ENCODE measurements around the gene PACS2.
A peak's percentile ranks its signal among the peaks of the same experiment; 100 is the strongest.

PACS2 gene

GRCh38 chr14:105408592-105408991 is 94.0 kb downstream of the PACS2 start:
- no peak for DNase-seq (ENCODE audit: low read depth in 2 of 2)

DNA sequence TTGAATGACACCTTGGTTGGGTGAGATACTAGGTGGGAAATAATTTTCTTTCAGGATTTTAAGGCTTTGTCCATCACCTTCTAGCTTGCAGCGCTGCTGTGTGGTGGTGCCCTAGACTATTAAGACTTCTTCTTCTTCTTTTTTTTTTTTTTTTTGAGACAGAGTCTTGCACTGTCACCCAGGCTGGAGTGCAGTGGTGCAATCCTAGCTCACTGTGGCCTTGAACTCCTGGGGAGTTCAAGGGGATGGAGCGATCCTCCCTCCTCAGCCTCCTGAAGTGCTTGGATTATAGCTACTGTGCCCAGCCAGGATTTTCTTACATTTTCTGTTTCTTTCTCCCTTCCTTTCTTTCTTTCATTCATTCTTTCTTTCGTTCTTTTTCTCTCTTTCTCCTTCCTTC is 94.8 kb downstream of the PACS2 start:
- DNase-seq (ENCODE audit: low read depth in 2 of 2) = no peak

GRCh38 chr14:105410642-105411016 is 96.1 kb downstream of the PACS2 start:
- no peak for DNase-seq (ENCODE audit: low read depth in 2 of 2)

- DNase-seq (ENCODE audit: low read depth in 2 of 2) = no peak
These were observed 96.7 kb downstream of the PACS2 start for GRCh38 chr14:105411017-105411941.

GRCh38 chr14:105411985-105412770 is 97.6 kb downstream of the PACS2 start:
- no peak for DNase-seq (ENCODE audit: low read depth in 2 of 2)

- no peak for DNase-seq (ENCODE audit: low read depth in 2 of 2)
These were observed 98.4 kb downstream of the PACS2 start for GRCh38 chr14:105412771-105413543.

GRCh38 chr14:105413544-105413886 is 99.0 kb downstream of the PACS2 start:
- no peak for DNase-seq (ENCODE audit: low read depth in 2 of 2)

DNA sequence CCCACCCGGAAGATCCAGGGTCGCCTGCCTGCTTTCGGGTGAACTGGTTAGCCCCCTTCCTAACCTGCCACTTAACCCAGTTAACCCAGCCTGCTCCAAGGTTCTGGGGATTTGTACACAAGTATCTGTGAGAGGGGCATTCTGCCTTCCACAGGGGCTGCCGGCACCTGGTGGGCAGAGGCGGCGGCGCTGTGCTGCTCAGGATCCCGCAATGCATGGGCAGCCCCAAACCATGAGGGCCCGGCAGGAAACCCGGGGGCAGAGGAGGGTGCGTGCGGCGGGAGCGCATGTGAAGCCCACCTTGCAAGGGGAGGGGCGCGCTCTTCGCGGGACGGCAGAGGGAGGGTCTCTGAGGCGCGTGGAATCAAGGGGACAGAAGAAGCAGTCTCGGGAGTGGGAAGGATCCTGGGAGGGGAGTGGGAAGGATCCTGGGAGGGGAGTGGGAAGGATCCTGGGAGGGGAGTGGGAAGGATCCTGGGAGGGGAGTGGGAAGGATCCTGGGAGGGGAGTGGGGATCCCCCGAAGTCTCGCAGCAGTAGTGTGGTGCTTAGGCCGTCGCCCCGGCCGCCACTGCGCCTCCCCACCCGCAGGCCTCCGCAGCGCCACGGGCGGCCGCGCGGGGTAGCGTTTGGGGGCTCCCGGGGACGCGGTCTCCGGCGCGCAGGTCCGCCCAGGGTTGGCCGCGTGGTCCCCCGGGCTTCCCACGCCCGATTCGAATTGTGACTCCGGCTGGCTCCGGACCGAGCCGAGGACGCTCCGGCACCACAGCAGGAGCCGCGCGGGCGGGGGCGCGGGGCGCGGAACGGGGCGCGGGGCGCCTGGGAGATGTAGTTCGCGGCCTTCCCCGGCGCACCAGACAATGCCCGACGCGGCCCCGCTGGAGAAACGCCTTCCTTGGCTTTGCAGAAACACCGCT is 100.2 kb downstream of the PACS2 start:
- peak; percentile 57 to 59 for DNase-seq (ENCODE audit: low read depth in 2 of 2)

DNA sequence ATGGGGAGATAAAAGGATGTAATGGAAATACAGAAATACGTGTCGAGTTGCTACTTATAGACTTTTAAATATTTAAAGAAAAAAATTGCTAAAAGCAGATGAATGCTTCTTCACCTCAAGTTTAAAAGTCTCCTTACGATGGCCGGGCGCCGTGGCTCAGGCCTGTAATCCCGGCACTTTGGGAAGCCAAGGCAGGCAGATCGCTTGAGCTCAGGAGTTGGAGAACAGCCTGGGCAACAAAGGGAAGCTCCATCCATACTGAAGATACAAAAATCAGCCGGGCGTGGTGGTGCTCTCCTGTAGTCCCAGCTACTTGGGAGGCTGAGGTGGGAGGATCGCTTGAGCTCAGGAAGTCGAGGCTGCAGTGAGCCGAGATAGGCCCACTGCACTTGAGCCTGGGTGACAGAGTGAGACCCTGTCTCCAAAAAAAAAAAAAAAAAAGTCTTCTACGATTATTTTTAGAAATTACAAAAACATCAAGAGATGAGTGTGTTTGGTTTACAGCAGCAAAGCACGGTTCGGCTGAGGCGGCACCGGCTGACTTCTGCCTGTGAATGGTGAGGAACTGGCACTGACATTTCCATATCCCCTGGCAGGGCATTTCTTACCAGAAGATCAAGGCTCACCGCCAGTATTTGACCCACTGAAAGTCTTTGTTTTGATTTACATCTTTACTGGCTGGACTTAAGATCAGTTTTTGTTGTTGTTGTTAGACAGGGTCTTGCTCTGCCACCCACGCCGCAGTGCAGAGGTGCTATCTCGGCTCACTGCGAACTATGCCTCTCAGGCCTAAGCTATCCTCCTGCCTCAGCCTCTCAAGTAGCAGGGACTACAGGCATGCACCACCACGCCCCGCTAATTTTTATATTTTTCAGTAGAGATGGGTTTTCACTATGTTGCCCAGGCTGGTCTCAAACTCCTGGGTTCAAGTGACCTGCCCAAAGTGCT is 101.2 kb downstream of the PACS2 start:
- no peak for DNase-seq (ENCODE audit: low read depth in 2 of 2)

DNA sequence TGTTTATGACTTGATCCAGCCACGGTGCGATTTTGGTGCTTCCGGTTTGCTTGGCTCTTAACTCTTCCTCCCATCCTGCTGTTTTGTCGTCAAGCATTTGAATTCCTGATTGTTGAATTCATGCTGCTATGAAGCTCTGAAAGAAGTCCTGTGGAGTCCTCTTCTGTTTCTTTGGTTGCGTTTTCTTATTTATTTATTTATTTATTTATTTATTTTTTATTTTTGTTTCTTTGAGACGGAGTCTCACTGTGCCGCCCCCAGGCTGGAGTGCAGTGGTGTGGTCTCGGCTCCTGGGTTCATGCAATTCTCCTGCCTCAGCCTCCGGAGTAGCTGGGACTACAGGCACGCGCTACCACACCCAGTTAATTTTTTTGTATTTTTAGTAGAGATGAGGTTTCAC is 102.1 kb downstream of the PACS2 start:
- no peak for DNase-seq (ENCODE audit: low read depth in 2 of 2)

GRCh38 chr14:105417690-105418121 is 103.2 kb downstream of the PACS2 start:
- DNase-seq (ENCODE audit: low read depth in 2 of 2) = no peak

- DNase-seq (ENCODE audit: low read depth in 2 of 2) = no peak
These were observed 104.0 kb downstream of the PACS2 start for GRCh38 chr14:105418269-105419194.

DNA sequence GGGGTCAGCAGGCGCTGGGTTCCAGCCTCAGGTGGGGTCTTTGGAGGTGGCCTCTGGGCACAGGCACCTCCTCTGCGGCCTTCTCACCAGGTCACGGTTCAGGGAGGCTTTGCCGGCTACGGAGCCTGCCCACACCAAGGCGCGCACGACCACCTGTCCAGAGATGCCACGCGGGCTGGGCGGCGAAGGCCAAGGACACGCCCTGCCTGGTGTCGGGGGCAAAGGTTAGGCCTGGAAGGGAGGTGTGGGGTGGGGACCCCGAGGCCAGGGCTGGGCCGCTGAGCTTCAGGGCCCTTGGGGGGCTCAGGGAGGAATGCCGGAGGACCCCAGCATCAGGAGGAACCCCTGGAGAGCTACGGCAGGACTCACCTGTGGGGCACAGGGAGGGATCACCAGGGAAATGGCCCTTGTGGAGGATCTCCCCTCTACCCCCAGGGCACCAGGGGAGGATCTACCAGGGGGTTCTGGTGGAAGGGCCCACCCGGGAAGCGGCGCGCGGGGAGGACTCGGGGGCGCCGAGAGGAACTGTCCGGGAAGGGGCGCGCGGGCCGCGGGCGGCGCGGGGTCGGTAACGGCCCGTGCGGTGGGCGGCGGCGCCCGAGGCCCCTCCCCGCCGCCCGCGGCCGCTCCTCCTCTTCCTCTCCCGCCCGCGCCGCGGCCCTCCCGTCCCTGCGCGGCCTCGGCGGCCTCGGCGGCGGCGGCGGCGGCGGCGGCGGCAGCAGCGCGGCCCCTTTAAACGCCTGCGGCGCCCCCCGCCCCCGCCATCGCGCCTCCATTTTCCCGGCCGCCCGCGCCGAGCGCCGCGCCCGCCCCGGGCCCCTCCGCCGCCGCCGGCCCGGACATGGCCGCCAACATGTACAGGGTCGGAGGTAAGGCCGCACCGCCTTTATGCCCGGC is 104.9 kb downstream of the PACS2 start, which contains the start of gene MTA1:
Gene MTA1, plus strand, starts transcription at position 633 of the 897 bp plus-strand sequence. Its CDS starts 209 bp downstream, at position 842.
- DNase-seq (ENCODE audit: low read depth in 2 of 2) = no peak

GRCh38 chr14:105420101-105420973 is 105.8 kb downstream of the PACS2 start:
- no peak for DNase-seq (ENCODE audit: low read depth in 2 of 2)

GRCh38 chr14:105420974-105421674 is 106.6 kb downstream of the PACS2 start:
- DNase-seq (ENCODE audit: low read depth in 2 of 2) = no peak

Measured in stimulated activated CD4-positive, alpha-beta T cell treated with anti-CD3 and anti-CD28 coated beads, Interleukin-15, amount 100 ng/mL, for 48 hours (primary cell).